PC-9 (cell line): Measurements from ENCODE around the gene C14orf93. TPM values are rescaled to one million over a fixed set of nuclear protein-coding genes. Genes with fewer than 3 reads are reported as not detected.
"Not testable (repeated sequence)": the region's sequence is repeated elsewhere in the genome, so short reads cannot be mapped to it uniquely, and the experiment has no call there.

Source experiments
- BruUV-seq: library from RNA; stranded (reverse); fragments of 400-500 nt; replicated peaks from 2 replicates; lab custom pipeline; 2021; lab: Mats Ljungman, UMichigan
- CTCF ChIA-PET: fragments of 300-600 bp; sonication (Branson Sonifier 250); formaldehyde crosslinking; loops from one replicate; lab custom pipeline; 2022; ENCODE audit warnings: antibody characterized with exemption; lab: Charles Lee
- POLR2A ChIA-PET: fragments of 300-600 bp; sonication (Branson Sonifier 250); formaldehyde crosslinking; loops from one replicate; lab custom pipeline; 2022; ENCODE audit warnings: antibody characterized with exemption; ENCODE audit not compliant: unreplicated experiment; lab: Charles Lee
- DNase-seq, 2 experiments: peaks; one replicate each; pipeline versions ENCODE4 v3.0.0 to v3.0.0-alpha.2; 2015 to 2022; ENCODE audit warnings: mixed read lengths in 1 of 2
- H2AFZ ChIP-seq: fragments of 200-600 bp; sonication (generic); 2 replicates; pipeline ENCODE4 v1.8.1; 2017; ENCODE audit warnings: antibody characterized with exemption
- H3F3A ChIP-seq: fragments of 200-600 bp; sonication (generic); 2 replicates; pipeline ENCODE4 v1.8.1; 2017; ENCODE audit warnings: antibody characterized with exemption, mild to moderate bottlenecking, low read depth; ENCODE audit not compliant: insufficient read depth
- H3K27ac ChIP-seq: fragments of 200-600 bp; sonication (generic); 2 replicates; pipeline ENCODE4 v1.6.1; 2016; ENCODE audit warnings: mixed run types
- H3K27me3 ChIP-seq: fragments of 200-600 bp; sonication (generic); 2 replicates; pipeline ENCODE4 v1.6.1; 2016; ENCODE audit warnings: low read depth, mixed run types; ENCODE audit not compliant: insufficient read depth
- H3K36me3 ChIP-seq: fragments of 200-600 bp; sonication (generic); 2 replicates; pipeline ENCODE4 v1.6.1; 2016; ENCODE audit warnings: low read depth, mixed run types
- H3K4me1 ChIP-seq: fragments of 200-600 bp; sonication (generic); replicated peaks from 2 replicates; pipeline ENCODE4 v1.6.1; 2016; ENCODE audit warnings: mixed run types; ENCODE audit not compliant: insufficient read depth
- H3K4me2 ChIP-seq: fragments of 200-600 bp; sonication (generic); 2 replicates; pipeline ENCODE4 v1.6.1; 2017; ENCODE audit warnings: mixed run types
- H3K4me3 ChIP-seq: fragments of 200-600 bp; sonication (generic); 2 replicates; pipeline ENCODE4 v1.6.1; 2016; ENCODE audit warnings: mixed run types
- H3K79me2 ChIP-seq: fragments of 200-600 bp; sonication (generic); 2 replicates; pipeline ENCODE4 v1.6.1; 2017; ENCODE audit warnings: low read depth, mixed run types
- H3K9me2 ChIP-seq: fragments of 200-600 bp; sonication (generic); 2 replicates; pipeline ENCODE4 v1.8.1; 2017; ENCODE audit warnings: mild to moderate bottlenecking; ENCODE audit not compliant: insufficient read depth
- H3K9me3 ChIP-seq: fragments of 200-600 bp; sonication (generic); 2 replicates; pipeline ENCODE4 v1.8.1; 2016; ENCODE audit warnings: low read depth; ENCODE audit not compliant: insufficient read depth
- H4K20me1 ChIP-seq: fragments of 200-600 bp; sonication (generic); 2 replicates; pipeline ENCODE4 v1.8.1; 2017; ENCODE audit not compliant: insufficient read depth
- CTCF ChIP-seq: fragments of 200-600 bp; sonication (generic); conservative IDR thresholded peaks from 2 replicates; pipeline ENCODE4 v1.6.1; 2017; ENCODE audit warnings: mixed run types, antibody characterized with exemption, mild to moderate bottlenecking, moderate library complexity
- EZH2 ChIP-seq: fragments of 200-600 bp; sonication (generic); IDR thresholded peaks from 2 replicates; pipeline ENCODE4 v1.8.0; 2017; ENCODE audit warnings: antibody characterized with exemption, low read depth
- intact Hi-C: fragments of 100-400 bp; cut with micrococcal nuclease; formaldehyde crosslinking; loops from one replicate; pipeline ENCODE4 v1.10.0; 2022; ENCODE audit not compliant: unreplicated experiment
- total RNA-seq: library from RNA; stranded (reverse); gene quantifications from 2 replicates; pipeline ENCODE4 v1.2.3, GENCODE V29; 2021

The C14orf93 gene
- total RNA-seq, 1 experiment from 2014 or later: 13.9 TPM

- Histone ChIP-seq H3K9me3 (no peaks in the 10 kb centered on the region), H3K36me3 (no peaks in the 10 kb centered on the region), H3K9me2 (no peaks in the 10 kb centered on the region), H4K20me1 (no peaks in the 10 kb centered on the region), H3K79me2 (no peaks in the 10 kb centered on the region; the same call in 1 of the 2 replicates), H3K4me1 (peaks cover 34% of the 10 kb centered on the region), H3K4me2 (peak overlapping the region; percentile 93), H3F3A (peaks cover 25% of the 10 kb centered on the region; the same call in 1 of the 2 replicates), H3K27ac (peak overlapping the region; percentile 74), H3K4me3 (peak overlapping the region; percentile 74), H3K27me3 (no peaks in the 10 kb centered on the region), H2AFZ (peak overlapping the region; percentile 93; the same call in 1 of the 2 replicates)
- no TSS peak for BruUV-seq
- no peak for DNase-seq
- no peak for TF ChIP-seq EZH2
- TF ChIP-seq CTCF: no peak
- POLR2A ChIA-PET: interaction anchor here (0.6 kb wide), 3 partner anchors 11 to 294 kb away, joined by 3 to 5 read pairs (median 3); partner anchors contain the start of gene PSMB5
- intact Hi-C loops: no loop called here
- CTCF ChIA-PET: interaction anchor here (0.6 to 1.0 kb wide), 3 partner anchors 50 to 293 kb away, joined by 3 read pairs; no protein-coding TSS in a partner anchor
Measured at GRCh38 chr14:23006188-23006534, 3.8 kb downstream of the C14orf93 start.

- no peaks in the 10 kb centered on the region for H3K9me3 ChIP-seq
- H3K79me2 ChIP-seq: no peaks in the 10 kb centered on the region; the same call in 1 of the 2 replicates
- ChIA-PET POLR2A (interaction anchor here (0.6 kb wide), 2 partner anchors 29 to 295 kb away, joined by 3 to 5 read pairs; partner anchors contain the start of gene PSMB5), CTCF (interaction anchor here (0.6 kb wide), 1 partner anchor 293 kb away, joined by 3 read pairs; no protein-coding TSS in a partner anchor)
- H3K36me3 ChIP-seq: no peaks in the 10 kb centered on the region
- intact Hi-C loops: no loop called here
- H3K4me2 ChIP-seq: peak overlapping the region; percentile 93
- H3K27ac ChIP-seq: peak overlapping the region; percentile 74
- no peaks in the 10 kb centered on the region for H4K20me1 ChIP-seq
- no peaks in the 10 kb centered on the region for H3K27me3 ChIP-seq
- peak overlapping the region; percentile 93; the same call in 1 of the 2 replicates for H2AFZ ChIP-seq
- H3F3A ChIP-seq: peaks cover 25% of the 10 kb centered on the region; the same call in 1 of the 2 replicates
- BruUV-seq: no TSS peak
- peaks cover 34% of the 10 kb centered on the region for H3K4me1 ChIP-seq
- no peaks in the 10 kb centered on the region for H3K9me2 ChIP-seq
- peak overlapping the region; percentile 74 for H3K4me3 ChIP-seq
- TF ChIP-seq EZH2 (no peak), CTCF (no peak)
- DNase-seq: no peak
Measured at GRCh38 chr14:23005451-23006187, 4.3 kb downstream of the C14orf93 start.

GRCh38 chr14:23004274-23004673 lies 5.7 kb downstream of the C14orf93 start:
- POLR2A ChIA-PET, BruUV-seq, CTCF ChIA-PET: not testable (repeated sequence)

More at GRCh38 chr14:23004274-23004673, 5.7 kb downstream of the C14orf93 start:
- Histone ChIP-seq H3F3A (peaks cover 17% of the 10 kb centered on the region; the same call in 1 of the 2 replicates), H3K4me1 (peaks cover 30% of the 10 kb centered on the region)
- H3K27me3 ChIP-seq, intact Hi-C loops, H3K36me3 ChIP-seq, H3K27ac ChIP-seq, H3K9me3 ChIP-seq, H4K20me1 ChIP-seq, H3K4me2 ChIP-seq, H3K4me3 ChIP-seq, H3K9me2 ChIP-seq, H2AFZ ChIP-seq, H3K79me2 ChIP-seq, DNase-seq: not testable (repeated sequence)
